OCI-LY3 (cell line): ENCODE data around the gene HENMT1.

Source experiments
- EZH2phosphoT487 ChIP-seq: fragments of 200-600 bp; shearing (Covaris generic); IDR thresholded peaks from 2 replicates; pipeline ENCODE4 v1.6.1; 2018; ENCODE audit warnings: antibody characterized with exemption, mixed run types, low read depth
- TF ChIP-seq, protein P1 (sequence below): fragments of 200-600, 300-600 bp; sonication (generic); IDR thresholded peaks from 2 replicates; pipeline ENCODE4 v1.5.1; 2014; ENCODE audit warnings: antibody characterized with exemption, low read length, low read depth

- TF ChIP-seq, protein P1, sequence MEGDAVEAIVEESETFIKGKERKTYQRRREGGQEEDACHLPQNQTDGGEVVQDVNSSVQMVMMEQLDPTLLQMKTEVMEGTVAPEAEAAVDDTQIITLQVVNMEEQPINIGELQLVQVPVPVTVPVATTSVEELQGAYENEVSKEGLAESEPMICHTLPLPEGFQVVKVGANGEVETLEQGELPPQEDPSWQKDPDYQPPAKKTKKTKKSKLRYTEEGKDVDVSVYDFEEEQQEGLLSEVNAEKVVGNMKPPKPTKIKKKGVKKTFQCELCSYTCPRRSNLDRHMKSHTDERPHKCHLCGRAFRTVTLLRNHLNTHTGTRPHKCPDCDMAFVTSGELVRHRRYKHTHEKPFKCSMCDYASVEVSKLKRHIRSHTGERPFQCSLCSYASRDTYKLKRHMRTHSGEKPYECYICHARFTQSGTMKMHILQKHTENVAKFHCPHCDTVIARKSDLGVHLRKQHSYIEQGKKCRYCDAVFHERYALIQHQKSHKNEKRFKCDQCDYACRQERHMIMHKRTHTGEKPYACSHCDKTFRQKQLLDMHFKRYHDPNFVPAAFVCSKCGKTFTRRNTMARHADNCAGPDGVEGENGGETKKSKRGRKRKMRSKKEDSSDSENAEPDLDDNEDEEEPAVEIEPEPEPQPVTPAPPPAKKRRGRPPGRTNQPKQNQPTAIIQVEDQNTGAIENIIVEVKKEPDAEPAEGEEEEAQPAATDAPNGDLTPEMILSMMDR = no peak
- no peak for TF ChIP-seq EZH2phosphoT487
Observed at GRCh38 chr1:108645564-108646184, 15.2 kb downstream of the HENMT1 start.
